Measurements from ENCODE around the gene CERS1.

DNA sequence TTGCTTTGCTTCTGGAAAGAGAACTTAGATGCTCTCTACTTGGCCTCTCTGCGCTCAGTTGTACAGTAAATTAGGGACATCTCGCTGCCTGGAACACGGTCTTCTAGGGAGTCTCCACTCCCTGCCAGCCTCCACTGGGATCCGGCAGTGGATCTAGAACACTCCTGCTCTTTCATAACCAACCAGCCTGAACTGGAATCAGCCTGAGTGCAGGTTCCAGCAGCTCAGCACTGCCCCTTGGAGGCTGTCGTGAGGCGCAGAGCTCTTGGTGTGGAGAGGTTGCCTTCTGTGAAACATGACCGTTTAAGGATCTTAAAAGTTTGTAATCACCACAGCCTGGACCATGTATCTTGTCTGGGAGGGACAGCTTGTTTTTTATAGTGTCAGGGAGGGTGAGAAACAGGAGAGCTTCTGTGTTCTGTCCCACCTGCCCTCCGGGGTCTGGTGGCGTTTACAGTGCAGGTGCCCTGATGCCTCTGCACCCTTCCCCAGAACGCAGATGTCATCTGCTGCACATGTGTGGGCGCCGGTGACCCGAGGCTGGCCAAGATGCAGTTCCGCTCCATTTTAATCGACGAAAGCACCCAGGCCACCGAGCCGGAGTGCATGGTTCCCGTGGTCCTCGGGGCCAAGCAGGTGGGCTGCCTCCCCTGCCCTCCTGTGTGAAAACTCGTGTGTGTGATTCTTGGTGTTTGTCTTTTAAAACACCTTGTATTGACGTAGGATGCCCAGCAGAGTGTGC lies 39.4 kb downstream of the CERS1 start:
- TF ChIP-seq, protein P1, sequence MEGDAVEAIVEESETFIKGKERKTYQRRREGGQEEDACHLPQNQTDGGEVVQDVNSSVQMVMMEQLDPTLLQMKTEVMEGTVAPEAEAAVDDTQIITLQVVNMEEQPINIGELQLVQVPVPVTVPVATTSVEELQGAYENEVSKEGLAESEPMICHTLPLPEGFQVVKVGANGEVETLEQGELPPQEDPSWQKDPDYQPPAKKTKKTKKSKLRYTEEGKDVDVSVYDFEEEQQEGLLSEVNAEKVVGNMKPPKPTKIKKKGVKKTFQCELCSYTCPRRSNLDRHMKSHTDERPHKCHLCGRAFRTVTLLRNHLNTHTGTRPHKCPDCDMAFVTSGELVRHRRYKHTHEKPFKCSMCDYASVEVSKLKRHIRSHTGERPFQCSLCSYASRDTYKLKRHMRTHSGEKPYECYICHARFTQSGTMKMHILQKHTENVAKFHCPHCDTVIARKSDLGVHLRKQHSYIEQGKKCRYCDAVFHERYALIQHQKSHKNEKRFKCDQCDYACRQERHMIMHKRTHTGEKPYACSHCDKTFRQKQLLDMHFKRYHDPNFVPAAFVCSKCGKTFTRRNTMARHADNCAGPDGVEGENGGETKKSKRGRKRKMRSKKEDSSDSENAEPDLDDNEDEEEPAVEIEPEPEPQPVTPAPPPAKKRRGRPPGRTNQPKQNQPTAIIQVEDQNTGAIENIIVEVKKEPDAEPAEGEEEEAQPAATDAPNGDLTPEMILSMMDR (IDR thresholded peaks at IDR 0.05; ENCODE audit: low read length), result peak; percentile 32
- TF ChIP-seq EZH2 (IDR thresholded peaks at IDR 0.05; ENCODE audit: borderline replicate concordance, low read length), result no peak

Data from OCI-LY1 (cell line).